Spleen (tissue), 7 donors: Measurements from ENCODE around the gene NUDT1.

ENCODE experiments used
- POLR2A ChIP-seq, 3 donors: fragments of 450-650 bp; IDR thresholded peaks; one replicate each; pipeline ENCODE4 v1.5.1; 2017; ENCODE audit warnings: antibody characterized with exemption in 3 of 3, mild to moderate bottlenecking in 1 of 3
- POLR2AphosphoS5 ChIP-seq, 3 donors: sonication (generic); formaldehyde crosslinking; IDR thresholded peaks; one replicate each; pipeline ENCODE4 v1.5.1; 2017; ENCODE audit warnings: antibody characterized with exemption in 3 of 3
- TF ChIP-seq, protein P1 (sequence below), 11 experiments: fragments of 200-600 bp in 7 of 11; fragments of 450-650 bp in 4 of 11; sonication (generic) in 4 of 11; IDR thresholded peaks in 8 of 11; conservative IDR thresholded peaks in 3 of 11; 1 replicate in 7 of 11; 2 replicates in 4 of 11; pipeline versions ENCODE4 v1.4.0 to v1.8.0; 2016 to 2021; ENCODE audit warnings: antibody characterized with exemption in 11 of 11, inconsistent platforms in 4 of 11, mild to moderate bottlenecking in 1 of 11
- donor health status: DM: no; HTN: no; CAD: no; lungs with moderate emphysema.
- donor health status: DM: no; HTN: no; CAD: no.
- donor health status: DM: no; HTN: no; CAD: no.

GRCh38 chr7:2202361-2202761, 39.7 kb upstream of the NUDT1 start:
- TF ChIP-seq, protein P1, sequence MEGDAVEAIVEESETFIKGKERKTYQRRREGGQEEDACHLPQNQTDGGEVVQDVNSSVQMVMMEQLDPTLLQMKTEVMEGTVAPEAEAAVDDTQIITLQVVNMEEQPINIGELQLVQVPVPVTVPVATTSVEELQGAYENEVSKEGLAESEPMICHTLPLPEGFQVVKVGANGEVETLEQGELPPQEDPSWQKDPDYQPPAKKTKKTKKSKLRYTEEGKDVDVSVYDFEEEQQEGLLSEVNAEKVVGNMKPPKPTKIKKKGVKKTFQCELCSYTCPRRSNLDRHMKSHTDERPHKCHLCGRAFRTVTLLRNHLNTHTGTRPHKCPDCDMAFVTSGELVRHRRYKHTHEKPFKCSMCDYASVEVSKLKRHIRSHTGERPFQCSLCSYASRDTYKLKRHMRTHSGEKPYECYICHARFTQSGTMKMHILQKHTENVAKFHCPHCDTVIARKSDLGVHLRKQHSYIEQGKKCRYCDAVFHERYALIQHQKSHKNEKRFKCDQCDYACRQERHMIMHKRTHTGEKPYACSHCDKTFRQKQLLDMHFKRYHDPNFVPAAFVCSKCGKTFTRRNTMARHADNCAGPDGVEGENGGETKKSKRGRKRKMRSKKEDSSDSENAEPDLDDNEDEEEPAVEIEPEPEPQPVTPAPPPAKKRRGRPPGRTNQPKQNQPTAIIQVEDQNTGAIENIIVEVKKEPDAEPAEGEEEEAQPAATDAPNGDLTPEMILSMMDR (IDR thresholded peaks at IDR 0.05 in 8 of 11, conservative IDR thresholded peaks at IDR 0.05 in 3 of 11) = no peak
- TF ChIP-seq POLR2A (IDR thresholded peaks at IDR 0.05) (no peak), POLR2AphosphoS5 (IDR thresholded peaks at IDR 0.05) (no peak)
